HG03103 (cell line): ENCODE measurements around the gene USP31.

Source experiments
- ATAC-seq: cut with Tn5 transposase; IDR thresholded peaks from one replicate; pipeline ENCODE4 v1.9.1; 2021; ENCODE audit warnings: low read depth; ENCODE audit not compliant: unreplicated experiment

The USP31 gene

GRCh38 chr16:23066676-23067075 is 82.6 kb downstream of the USP31 start:
- no peak for ATAC-seq

- no peak for ATAC-seq
Observed at GRCh38 chr16:23064639-23065038, 84.6 kb downstream of the USP31 start.

- ATAC-seq, result no peak
Observed at GRCh38 chr16:23062524-23062923, 86.7 kb downstream of the USP31 start.

- ATAC-seq, result no peak
Observed at GRCh38 chr16:23061669-23062068, 87.6 kb downstream of the USP31 start.

- ATAC-seq, result no peak
Observed at GRCh38 chr16:23060458-23061320, 88.6 kb downstream of the USP31 start.

GRCh38 chr16:23059433-23059832 is 89.8 kb downstream of the USP31 start:
- ATAC-seq, result no peak

GRCh38 chr16:23058576-23058975 is 90.7 kb downstream of the USP31 start:
- ATAC-seq, result no peak

GRCh38 chr16:23057013-23057596 is 92.1 kb downstream of the USP31 start:
- no peak for ATAC-seq

GRCh38 chr16:23055481-23055880 is 93.8 kb downstream of the USP31 start:
- ATAC-seq, result no peak

- ATAC-seq, result no peak
Observed at GRCh38 chr16:23052908-23053580, 96.2 kb downstream of the USP31 start.

GRCh38 chr16:23052221-23052620 is 97.0 kb downstream of the USP31 start:
- ATAC-seq, result no peak

GRCh38 chr16:23051587-23051986 is 97.7 kb downstream of the USP31 start:
- ATAC-seq, result no peak

- ATAC-seq, result no peak
Observed at GRCh38 chr16:23048164-23048563, 101.1 kb downstream of the USP31 start.

GRCh38 chr16:23045025-23045424 is 104.2 kb downstream of the USP31 start:
- ATAC-seq, result no peak

- no peak for ATAC-seq
Observed at GRCh38 chr16:23040246-23040645, 109.0 kb downstream of the USP31 start.

- no peak for ATAC-seq
Observed at GRCh38 chr16:23039118-23039517, 110.1 kb downstream of the USP31 start.

- ATAC-seq, result no peak
Observed at GRCh38 chr16:23035240-23035639, 114.0 kb downstream of the USP31 start.

- ATAC-seq, result no peak
Observed at GRCh38 chr16:23031508-23032098, 117.6 kb downstream of the USP31 start.

- no peak for ATAC-seq
Observed at GRCh38 chr16:23029733-23030420, 119.4 kb downstream of the USP31 start.

GRCh38 chr16:23027386-23027785 is 121.9 kb downstream of the USP31 start:
- no peak for ATAC-seq
